SK-N-SH treated with all-trans-retinoic acid at 6 μM for 48 hours (cell line): Measurements from ENCODE around the gene ACAA1.

Experiments used
- ATAC-seq: fragments of 200-7000 bp; cut with Tn5 transposase; 3 replicates; pipeline ENCODE4 v1.9.1; 2020; ENCODE audit warnings: mild to moderate bottlenecking, moderate library complexity
- ARNTL ChIP-seq: fragments of 450-650 bp; formaldehyde crosslinking; IDR thresholded peaks from 2 replicates; pipeline ENCODE4 v1.5.0; 2020; ENCODE audit warnings: low read depth, mild to moderate bottlenecking, moderate library complexity, borderline replicate concordance
- BACH2 ChIP-seq: fragments of 250-450 bp; sonication (Bioruptor Pico); IDR thresholded peaks from 2 replicates; pipeline ENCODE4 v1.9.0; 2021; ENCODE audit warnings: mild to moderate bottlenecking, borderline replicate concordance
- CREB5 ChIP-seq: fragments of 250-450 bp; sonication (Bioruptor Pico); IDR thresholded peaks from 2 replicates; pipeline ENCODE4 v1.5.1; 2020; ENCODE audit warnings: low read depth, mild to moderate bottlenecking, moderate library complexity
- CSDC2 ChIP-seq: fragments of 250-450 bp; sonication (Bioruptor Pico); IDR thresholded peaks from 2 replicates; pipeline ENCODE4 v1.5.0; 2020; ENCODE audit warnings: mild to moderate bottlenecking, moderate library complexity
- CSRNP3 ChIP-seq: fragments of 250-450 bp; sonication (Bioruptor Pico); IDR thresholded peaks from 2 replicates; pipeline ENCODE4 v1.5.1; 2021; ENCODE audit warnings: mild to moderate bottlenecking, moderate library complexity
- ESRRG ChIP-seq: fragments of 250-450 bp; sonication (Bioruptor Pico); IDR thresholded peaks from 2 replicates; pipeline ENCODE4 v1.6.1; 2021; ENCODE audit warnings: mild to moderate bottlenecking
- GLIS3 ChIP-seq: fragments of 250-450 bp; sonication (Bioruptor Pico); IDR thresholded peaks from 2 replicates; pipeline ENCODE4 v1.5.0; 2020; ENCODE audit warnings: mild to moderate bottlenecking, moderate library complexity
- ISL1 ChIP-seq: fragments of 250-450 bp; sonication (Bioruptor Pico); IDR thresholded peaks from 2 replicates; pipeline ENCODE4 v2.1.2; 2022; ENCODE audit warnings: mild to moderate bottlenecking, moderate library complexity
- OSR1 ChIP-seq: fragments of 250-450 bp; sonication (Bioruptor Pico); IDR thresholded peaks from 2 replicates; pipeline ENCODE4 v1.8.0; 2022; ENCODE audit warnings: moderate library complexity, mild to moderate bottlenecking, inconsistent platforms
- PATZ1 ChIP-seq: fragments of 250-450 bp; sonication (Bioruptor Pico); IDR thresholded peaks from 2 replicates; pipeline ENCODE4 v1.8.0; 2020; ENCODE audit warnings: mild to moderate bottlenecking, moderate library complexity, borderline replicate concordance
- RARB ChIP-seq: fragments of 250-450 bp; sonication (Bioruptor Pico); IDR thresholded peaks from 2 replicates; pipeline ENCODE4 v1.8.0; 2021; ENCODE audit warnings: mild to moderate bottlenecking, moderate library complexity
- SNAI2 ChIP-seq: fragments of 250-450 bp; sonication (Bioruptor Pico); IDR thresholded peaks from 2 replicates; pipeline ENCODE4 v1.5.0; 2020; ENCODE audit warnings: mild to moderate bottlenecking, moderate library complexity
- TCF4 ChIP-seq: fragments of 250-450 bp; sonication (Bioruptor Pico); IDR thresholded peaks from 2 replicates; pipeline ENCODE4 v1.8.0; 2021; ENCODE audit warnings: mild to moderate bottlenecking, moderate library complexity, borderline replicate concordance
- TOX ChIP-seq: fragments of 250-450 bp; sonication (Bioruptor Pico); IDR thresholded peaks from 2 replicates; pipeline ENCODE4 v1.8.0; 2021; ENCODE audit warnings: mild to moderate bottlenecking, moderate library complexity, borderline replicate concordance
- TSHZ2 ChIP-seq: fragments of 250-450 bp; sonication (Bioruptor Pico); IDR thresholded peaks from 2 replicates; pipeline ENCODE4 v1.5.0; 2020; ENCODE audit warnings: mild to moderate bottlenecking, moderate library complexity
- ZC3H10 ChIP-seq: fragments of 250-450 bp; sonication (Bioruptor Pico); IDR thresholded peaks from 2 replicates; pipeline ENCODE4 v1.5.1; 2021; ENCODE audit warnings: mild to moderate bottlenecking, moderate library complexity
- ZFP3 ChIP-seq: fragments of 250-450 bp; sonication (Bioruptor Pico); IDR thresholded peaks from 2 replicates; pipeline ENCODE4 v1.5.0; 2020; ENCODE audit warnings: mild to moderate bottlenecking, moderate library complexity
- ZFP30 ChIP-seq: fragments of 450-650 bp; formaldehyde crosslinking; IDR thresholded peaks from 2 replicates; pipeline ENCODE4 v1.5.0; 2022; ENCODE audit warnings: mild to moderate bottlenecking, moderate library complexity
- ZNF565 ChIP-seq: fragments of 450-650 bp; formaldehyde crosslinking; conservative IDR thresholded peaks from 2 replicates; pipeline ENCODE4 v1.5.0; 2020; ENCODE audit warnings: low read depth, mild to moderate bottlenecking, moderate library complexity
- ZNF70 ChIP-seq: fragments of 450-650 bp; formaldehyde crosslinking; IDR thresholded peaks from 2 replicates; pipeline ENCODE4 v1.5.0; 2020; ENCODE audit warnings: mild to moderate bottlenecking, moderate library complexity

ACAA1 gene

GRCh38 chr3:38108649-38109579 is 28.0 kb downstream of the ACAA1 start (continued):
- TF ChIP-seq ISL1 = no peak
- TF ChIP-seq, all 23 proteins: peak for 0

- ATAC-seq = no peak
- TF ChIP-seq ISL1 = no peak
- TF ChIP-seq ZFP30 (CRISPR knock-in tag) = no peak
- TF ChIP-seq PATZ1 (CRISPR knock-in tag) = no peak
- no peak for TF ChIP-seq CSDC2 (CRISPR knock-in tag)
- no peak for TF ChIP-seq GLIS3 (CRISPR knock-in tag)
Observed at GRCh38 chr3:38107911-38108648, 28.8 kb downstream of the ACAA1 start.

- no peak for TF ChIP-seq TCF4 (CRISPR knock-in tag)
- TF ChIP-seq ZFP3 (CRISPR knock-in tag) = no peak
- TF ChIP-seq ZNF565 = no peak
- TF ChIP-seq ISL1 = no peak
- no peak for TF ChIP-seq GLIS3 (CRISPR knock-in tag)
- TF ChIP-seq RARB (CRISPR knock-in tag) = no peak
- TF ChIP-seq ARNTL (CRISPR knock-in tag) = no peak
- no peak for TF ChIP-seq BACH2 (CRISPR knock-in tag)
- TF ChIP-seq ESRRG (CRISPR knock-in tag) = no peak
- TF ChIP-seq TOX (CRISPR knock-in tag) = no peak
- no peak for TF ChIP-seq ZNF70 (CRISPR knock-in tag)
- TF ChIP-seq SNAI2 = no peak
- ATAC-seq = no peak
Observed at GRCh38 chr3:38105525-38105924, 31.4 kb downstream of the ACAA1 start.

- TF ChIP-seq ZNF565 = no peak
- TF ChIP-seq CSRNP3 (CRISPR knock-in tag) = no peak
- TF ChIP-seq ZNF70 (CRISPR knock-in tag) = no peak
- TF ChIP-seq ISL1 = no peak
- no peak for TF ChIP-seq GLIS3 (CRISPR knock-in tag)
- TF ChIP-seq CREB5 = no peak
- no peak for TF ChIP-seq OSR1 (CRISPR knock-in tag)
- no peak for TF ChIP-seq ZFP3 (CRISPR knock-in tag)
- no peak for TF ChIP-seq CSDC2 (CRISPR knock-in tag)
- no peak for TF ChIP-seq TOX (CRISPR knock-in tag)
- no peak for TF ChIP-seq TSHZ2 (CRISPR knock-in tag)
- no peak for TF ChIP-seq BACH2 (CRISPR knock-in tag)
- TF ChIP-seq ZC3H10 = no peak
- no peak for TF ChIP-seq TCF4 (CRISPR knock-in tag)
- no peak for TF ChIP-seq SNAI2
- no peak for ATAC-seq
Observed at GRCh38 chr3:38102444-38102814, 34.5 kb downstream of the ACAA1 start.
